Left renal pelvis (tissue), 4 donors: Measurements from ENCODE around the gene ZNF331. TPM values are rescaled to one million over a fixed set of nuclear protein-coding genes. Genes with fewer than 3 reads are reported as not detected.

Experiments
- DNase-seq, 4 donors: peaks; one replicate each; pipeline ENCODE4 v3.0.0-alpha.2; 2013; ENCODE audit warnings: low read depth in 4 of 4, low spot score in 3 of 4
- polyA plus RNA-seq, 4 donors: library from polyadenylated mRNA; unstranded; fragments of 120-200 nt; gene quantifications; one replicate each; pipeline ENCODE4 v1.2.1, GENCODE V29; 2013; ENCODE audit not compliant: insufficient read length in 4 of 4

Gene ZNF331
- polyA plus RNA-seq, 4 donors = 16.6 to 31.1 (median 18.6) TPM

- DNase-seq = no peak
These were observed 87.0 kb downstream of the ZNF331 start for GRCh38 chr19:53624771-53625545.

DNA sequence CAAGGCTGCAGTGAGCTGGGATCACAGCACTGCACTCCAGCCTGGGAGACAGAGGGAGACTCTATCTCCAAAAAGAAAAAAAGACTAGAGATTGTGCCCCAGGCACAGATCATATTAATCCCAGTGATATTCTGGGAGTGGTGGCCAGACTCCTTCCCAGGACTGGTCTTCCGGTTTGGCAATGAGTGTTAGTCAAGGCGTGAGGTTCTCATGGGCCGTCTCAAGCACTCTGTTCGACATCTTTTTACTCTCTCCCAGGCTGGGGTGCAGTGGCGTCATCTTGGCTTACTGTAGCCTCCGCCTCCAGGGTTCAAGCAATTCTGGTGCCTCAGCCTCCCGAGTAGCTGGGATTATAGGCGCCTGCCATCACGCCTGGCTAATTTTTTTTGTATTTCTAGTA, 88.5 kb downstream of the ZNF331 start:
- no peak for DNase-seq

DNA sequence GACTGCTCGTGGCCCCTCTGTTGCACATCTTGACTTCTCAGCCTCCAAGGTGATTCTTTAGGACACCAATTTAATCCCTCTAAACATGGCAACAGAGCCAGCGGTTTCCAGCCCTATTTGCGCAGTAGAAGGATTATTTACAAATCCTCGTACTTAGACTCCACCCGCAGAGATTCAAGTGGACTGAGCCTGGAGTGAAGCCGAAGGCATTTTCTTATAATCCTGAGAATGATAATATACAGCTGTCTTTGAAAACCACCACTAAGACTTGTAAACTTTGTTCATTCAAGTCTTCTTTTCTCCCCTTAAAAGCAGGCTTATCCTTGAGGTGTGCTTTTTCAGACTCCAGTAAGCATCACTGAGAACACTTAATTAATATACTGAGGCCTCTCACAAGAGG, 89.0 kb downstream of the ZNF331 start:
- no peak for DNase-seq

Other genes with a start within 250 kb of the ZNF331 start
- 10 to 100 TPM in 1 of 4 donors, 1 to 10 TPM in 3; 6.8 to 11.0 (median 8.7) TPM for gene ZNF845, start 204.4 kb upstream of the ZNF331 start, polyA plus RNA-seq
- 10 to 100 TPM in 2 of 4 donors, 1 to 10 TPM in 2; 5.0 to 14.2 (median 10.9) TPM for gene ZNF525, start 172.4 kb upstream of the ZNF331 start, polyA plus RNA-seq
- gene ZNF765, start 143.0 kb upstream of the ZNF331 start, polyA plus RNA-seq = 10 to 100 TPM; 10.0 to 15.4 (median 12.3) TPM
- gene ZNF761, start 106.2 kb upstream of the ZNF331 start, polyA plus RNA-seq = 10 to 100 TPM; 10.4 to 14.6 (median 14.2) TPM
- 1 to 10 TPM; 3.6 to 7.4 (median 6.7) TPM for gene ZNF813, start 70.4 kb upstream of the ZNF331 start, polyA plus RNA-seq
- not detected for gene DPRX, start 93.9 kb downstream of the ZNF331 start, polyA plus RNA-seq